G401.6 (cell line): ENCODE data around the gene KCNJ12.
"Not testable (repeated sequence)": the region's sequence is repeated elsewhere in the genome, so short reads cannot be mapped to it uniquely, and the experiment has no call there.

Source experiments
- FAIRE-seq: peaks from 2 replicates; lab custom pipeline; 2012; peaks lifted over from hg19 to GRCh38; lab: Jason Lieb, UNC

Gene KCNJ12

DNA sequence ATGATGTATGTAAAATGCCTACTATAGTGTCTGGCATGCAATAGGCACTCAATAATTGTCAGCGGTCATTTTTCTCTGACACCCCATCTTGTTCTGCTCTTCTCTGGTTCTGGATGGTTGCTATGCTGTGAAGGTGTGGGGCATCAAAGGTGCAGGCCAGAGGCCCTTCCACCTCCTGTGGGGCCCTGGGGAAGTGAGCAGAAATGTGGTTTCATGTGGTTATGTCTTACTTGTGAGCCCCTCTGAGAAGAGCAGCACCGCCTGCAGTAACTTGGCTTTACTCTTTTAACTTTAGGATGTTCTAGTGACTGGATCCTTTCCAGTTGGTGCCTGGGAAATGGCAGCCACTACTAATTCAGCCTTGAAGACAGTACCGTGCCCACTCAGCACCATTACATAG is 32.1 kb downstream of the KCNJ12 start:
- FAIRE-seq: not testable (repeated sequence)

DNA sequence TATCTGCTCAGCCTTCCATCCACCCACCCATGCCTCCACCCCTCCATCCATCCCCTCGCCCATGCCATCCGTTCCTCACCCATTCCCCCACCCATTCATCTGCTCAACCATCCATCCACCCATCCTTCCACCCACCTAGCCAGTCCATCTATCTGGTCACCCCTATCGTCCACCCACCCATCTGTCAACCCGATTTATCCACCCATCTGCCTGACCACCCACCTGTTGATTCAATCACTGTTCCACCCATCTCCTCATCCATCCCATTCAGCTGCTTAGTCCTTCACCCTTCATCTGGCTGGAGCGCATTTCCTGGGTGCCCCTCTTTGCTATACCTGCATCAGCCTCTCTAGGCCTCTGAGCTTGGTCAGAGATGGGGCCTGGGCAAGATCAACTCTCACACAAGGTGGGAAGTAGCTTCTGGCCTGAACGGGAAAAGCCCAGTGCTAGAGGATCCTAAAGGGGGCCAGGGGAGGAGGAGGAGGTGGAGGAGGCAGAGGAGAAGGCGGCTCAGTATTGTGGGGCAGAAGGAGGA is 32.7 kb downstream of the KCNJ12 start:
- not testable (repeated sequence) for FAIRE-seq

GRCh38 chr17:21409388-21409787 is 33.2 kb downstream of the KCNJ12 start:
- not testable (repeated sequence) for FAIRE-seq

- FAIRE-seq: not testable (repeated sequence)
Observed at GRCh38 chr17:21409971-21410370, 33.8 kb downstream of the KCNJ12 start.

DNA sequence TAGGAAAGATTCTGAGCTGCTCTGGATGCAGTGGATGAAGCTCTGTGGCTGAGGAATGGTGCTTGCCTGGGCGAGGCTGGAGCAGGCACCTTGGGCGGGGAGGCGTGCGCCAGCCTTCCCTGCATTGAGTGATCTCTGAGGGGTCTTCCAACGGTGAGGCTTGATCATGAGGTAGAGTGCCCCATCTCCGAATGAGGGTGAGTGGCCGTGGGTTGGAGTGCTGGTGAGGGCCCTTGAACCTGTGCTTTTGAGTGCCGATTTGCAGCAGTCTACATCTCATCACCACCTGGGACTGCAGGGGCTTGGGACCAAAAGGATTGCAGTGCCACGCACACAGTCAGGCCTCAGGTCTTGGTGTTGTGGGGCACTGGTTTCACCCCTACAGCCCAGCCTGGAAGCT is 34.2 kb downstream of the KCNJ12 start:
- not testable (repeated sequence) for FAIRE-seq

- FAIRE-seq: not testable (repeated sequence)
Observed at GRCh38 chr17:21410906-21411678, 34.9 kb downstream of the KCNJ12 start.

DNA sequence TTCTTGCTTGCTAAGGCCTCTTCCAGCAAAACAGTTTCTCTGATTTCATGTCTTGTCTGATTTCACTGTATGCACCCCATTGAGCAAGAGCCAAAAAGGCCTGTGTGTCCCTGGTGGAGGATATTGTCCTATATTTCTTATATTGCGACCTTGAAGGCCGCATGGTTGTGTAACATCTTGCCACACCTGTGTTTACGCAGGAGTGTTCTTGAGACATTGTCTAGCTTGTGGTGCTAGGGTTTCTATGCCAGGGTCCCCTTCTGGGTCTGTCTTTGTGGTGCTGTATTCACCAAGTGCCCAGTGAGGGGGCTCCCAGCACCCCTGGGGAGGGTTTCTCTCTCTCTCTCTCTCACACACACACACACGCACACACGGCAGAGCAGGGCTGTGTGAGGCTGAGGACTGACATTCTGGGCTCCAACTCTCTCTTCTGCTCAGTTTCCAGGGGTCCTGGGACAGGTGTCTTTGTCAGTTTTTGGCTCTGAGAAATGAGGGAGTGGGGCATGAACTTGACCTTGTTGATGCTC is 35.6 kb downstream of the KCNJ12 start:
- not testable (repeated sequence) for FAIRE-seq

- not testable (repeated sequence) for FAIRE-seq
Observed at GRCh38 chr17:21412207-21412681, 36.1 kb downstream of the KCNJ12 start.

GRCh38 chr17:21413570-21414279 is 37.6 kb downstream of the KCNJ12 start:
- FAIRE-seq: not testable (repeated sequence)

GRCh38 chr17:21414616-21415015 is 38.5 kb downstream of the KCNJ12 start:
- FAIRE-seq: not testable (repeated sequence)

DNA sequence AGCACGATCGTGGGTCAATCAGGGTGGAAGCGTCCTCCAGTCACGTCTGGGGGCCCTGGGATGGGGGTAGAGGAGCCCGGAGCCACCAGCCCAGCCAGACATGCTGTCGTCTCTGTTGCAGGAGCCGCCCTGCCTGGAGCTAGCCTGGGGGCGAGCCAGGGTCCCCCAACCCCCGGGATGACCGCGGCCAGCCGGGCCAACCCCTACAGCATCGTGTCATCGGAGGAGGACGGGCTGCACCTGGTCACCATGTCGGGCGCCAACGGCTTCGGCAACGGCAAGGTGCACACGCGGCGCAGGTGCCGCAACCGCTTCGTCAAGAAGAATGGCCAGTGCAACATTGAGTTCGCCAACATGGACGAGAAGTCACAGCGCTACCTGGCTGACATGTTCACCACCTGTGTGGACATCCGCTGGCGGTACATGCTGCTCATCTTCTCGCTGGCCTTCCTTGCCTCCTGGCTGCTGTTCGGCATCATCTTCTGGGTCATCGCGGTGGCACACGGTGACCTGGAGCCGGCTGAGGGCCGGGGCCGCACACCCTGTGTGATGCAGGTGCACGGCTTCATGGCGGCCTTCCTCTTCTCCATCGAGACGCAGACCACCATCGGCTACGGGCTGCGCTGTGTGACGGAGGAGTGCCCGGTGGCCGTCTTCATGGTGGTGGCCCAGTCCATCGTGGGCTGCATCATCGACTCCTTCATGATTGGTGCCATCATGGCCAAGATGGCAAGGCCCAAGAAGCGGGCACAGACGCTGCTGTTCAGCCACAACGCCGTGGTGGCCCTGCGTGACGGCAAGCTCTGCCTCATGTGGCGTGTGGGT is 39.2 kb downstream of the KCNJ12 start:
- not testable (repeated sequence) for FAIRE-seq

- FAIRE-seq: not testable (repeated sequence)
Observed at GRCh38 chr17:21416471-21416981, 40.4 kb downstream of the KCNJ12 start.

DNA sequence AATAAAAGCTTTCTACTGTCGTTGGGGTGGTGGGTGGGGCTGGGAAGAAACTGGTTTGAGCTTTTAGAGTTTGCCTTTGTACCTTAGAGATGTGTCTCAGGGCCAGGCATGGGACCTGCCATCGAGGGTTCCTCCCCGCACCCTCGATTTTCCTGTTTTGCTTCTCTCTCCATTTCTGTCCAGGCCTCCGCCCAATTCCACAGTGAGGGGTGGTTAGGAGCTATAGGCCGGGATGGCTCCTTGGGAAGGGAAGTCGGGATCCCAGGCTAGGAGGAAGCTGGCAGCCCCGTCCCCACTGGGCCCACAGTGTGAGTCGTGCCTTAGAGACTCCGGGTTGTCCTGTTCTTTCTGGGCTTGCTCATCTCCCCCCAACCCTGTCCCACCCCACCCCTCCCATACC is 41.2 kb downstream of the KCNJ12 start:
- not testable (repeated sequence) for FAIRE-seq

- no peak for FAIRE-seq
Observed at GRCh38 chr17:21417921-21418320, 41.8 kb downstream of the KCNJ12 start.

GRCh38 chr17:21418446-21419298 is 42.5 kb downstream of the KCNJ12 start:
- FAIRE-seq: no peak

DNA sequence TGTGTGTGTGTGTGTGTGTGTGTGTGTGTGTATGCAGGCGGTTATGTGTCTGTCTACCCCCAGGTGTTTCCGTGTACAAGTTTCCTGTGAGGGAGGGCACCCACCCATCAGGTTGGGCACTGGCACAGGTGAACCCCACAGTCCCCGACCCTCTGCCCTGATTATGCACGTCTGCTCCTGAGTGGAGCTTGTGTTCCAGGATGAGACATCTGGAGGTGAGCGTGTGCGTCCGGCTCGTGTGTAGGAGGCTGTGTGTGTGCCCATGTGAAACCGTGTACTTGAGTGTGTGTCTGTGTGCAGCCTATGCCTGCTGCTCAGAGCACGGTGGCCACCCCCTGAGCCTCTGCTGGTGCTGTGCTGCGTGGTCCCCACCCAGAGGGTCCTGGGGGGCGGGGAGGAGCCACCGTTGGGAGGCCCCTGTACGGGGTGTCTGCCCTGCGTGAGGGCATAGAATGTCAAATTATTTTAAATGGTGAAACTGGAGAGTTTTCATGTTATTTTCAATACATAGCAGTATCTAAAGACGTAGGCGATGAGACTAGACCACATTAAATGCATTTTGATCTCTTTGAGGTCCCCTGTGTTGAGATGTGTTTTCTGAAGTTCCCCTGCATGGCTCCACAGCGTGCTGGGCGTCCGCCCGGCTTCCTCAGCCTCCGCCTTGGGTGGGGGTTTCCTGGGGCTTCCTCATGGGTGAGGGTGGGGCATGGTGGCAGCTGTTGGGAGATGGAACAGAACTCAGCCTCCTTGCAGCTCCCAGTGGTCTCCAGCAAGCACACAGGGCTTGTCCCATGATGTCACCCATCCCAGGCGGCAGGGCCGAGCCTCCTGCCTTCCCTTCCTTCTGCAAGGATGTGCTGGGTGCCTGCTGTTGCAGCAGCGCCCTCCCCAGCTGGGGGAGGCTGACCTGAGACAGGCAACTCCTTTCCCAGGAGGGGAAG is 43.4 kb downstream of the KCNJ12 start:
- FAIRE-seq: no peak

DNA sequence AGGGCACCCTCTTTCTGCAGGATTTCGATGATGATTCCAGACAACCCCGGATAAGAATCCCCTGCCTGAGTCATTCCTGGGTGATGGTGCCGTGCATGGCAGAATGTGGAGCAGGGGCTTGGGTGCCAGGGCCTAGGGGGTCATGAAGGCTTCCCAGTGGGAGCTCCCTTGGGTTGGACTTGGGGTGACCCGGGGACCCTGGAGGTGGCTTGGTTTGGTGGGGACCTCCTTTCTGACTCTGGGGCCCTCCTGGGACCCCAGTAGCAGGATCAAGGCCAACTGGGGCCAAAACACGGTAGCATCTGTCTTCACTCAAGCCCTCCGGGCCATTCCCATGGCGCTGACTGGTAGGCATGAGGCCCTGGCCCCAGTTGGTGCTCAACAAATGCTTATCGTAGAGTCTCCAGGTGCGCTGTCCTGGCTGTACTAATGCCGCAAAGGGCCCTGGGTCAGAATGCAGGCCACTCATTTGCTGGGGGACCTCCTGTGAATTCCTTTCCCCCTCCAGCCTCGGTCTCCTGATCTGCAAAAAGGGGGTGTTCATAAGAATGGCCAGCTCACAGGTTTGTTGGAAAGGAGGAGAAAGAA is 44.4 kb downstream of the KCNJ12 start:
- not testable (repeated sequence) for FAIRE-seq

DNA sequence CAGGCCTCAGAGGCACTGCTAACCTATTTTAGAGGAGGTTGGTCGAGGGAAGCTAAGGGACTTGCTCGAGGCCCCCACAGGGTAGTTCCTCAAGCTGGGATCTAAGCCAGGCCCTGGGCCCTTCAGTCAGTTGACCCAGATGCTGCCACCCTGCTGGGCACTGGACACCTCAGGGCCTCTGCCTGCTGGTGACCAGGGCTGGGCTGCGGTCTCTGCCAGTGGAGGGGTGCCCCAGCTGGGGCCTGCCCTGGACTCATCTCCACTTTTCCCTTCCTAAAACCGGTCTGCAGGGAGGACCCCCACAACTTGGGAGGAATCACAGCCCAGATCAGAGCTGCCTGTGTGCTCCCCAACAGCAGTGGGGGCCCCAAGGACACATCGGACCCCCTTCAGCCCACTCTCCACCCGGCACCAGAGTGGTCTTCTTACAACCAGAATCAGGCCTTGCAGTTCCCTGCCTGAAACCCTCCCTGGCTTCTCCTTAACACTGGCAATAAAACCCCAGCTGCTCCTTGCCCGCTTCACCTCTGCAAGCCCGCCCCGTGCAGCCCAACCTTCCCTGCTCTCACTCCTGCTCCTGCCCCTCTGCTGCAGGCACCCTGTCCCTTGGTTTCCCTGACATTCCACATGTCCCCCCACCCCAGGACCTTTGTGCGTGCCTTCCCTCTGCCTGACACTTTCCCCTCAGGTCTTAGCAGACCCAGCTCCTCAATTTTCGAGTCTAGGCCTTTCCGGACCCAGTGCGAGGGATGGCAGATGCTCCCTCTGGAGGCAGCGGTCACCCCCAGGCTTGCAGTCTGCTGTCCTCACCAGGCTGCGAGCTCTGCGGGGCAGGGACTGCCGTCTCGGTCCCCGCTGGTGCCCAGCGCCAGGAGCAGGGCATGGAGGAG is 45.5 kb downstream of the KCNJ12 start:
- not testable (repeated sequence) for FAIRE-seq
